ENCODE data around the gene MAG. TPM values are rescaled to one million over a fixed set of nuclear protein-coding genes. Genes with fewer than 3 reads are reported as not detected.

The MAG gene
- total RNA-seq, 1 donor from 2014 or later, result not detected

GRCh38 chr19:35310331-35310730, 18.4 kb downstream of the MAG start:
- Mint-ChIP-seq H3K36me3 (ENCODE audit: unreplicated experiment) (no peaks in the 10 kb centered on the region), H3K4me3 (ENCODE audit: unreplicated experiment) (no peak overlapping the region), H3K27me3 (ENCODE audit: unreplicated experiment) (peaks cover 4% of the 10 kb centered on the region), H3K27ac (ENCODE audit: unreplicated experiment) (no peak overlapping the region), H3K4me1 (ENCODE audit: unreplicated experiment) (peaks cover 1% of the 10 kb centered on the region), H3K9me3 (ENCODE audit: unreplicated experiment) (no peaks in the 10 kb centered on the region)
- TF ChIP-seq CTCF (IDR thresholded peaks at IDR 0.05), result no peak
- no peak for DNase-seq (ENCODE audit: extremely low spot score, unreplicated experiment)

- no peak overlapping the region for H3K27ac Mint-ChIP-seq (ENCODE audit: unreplicated experiment)
- peaks cover 4% of the 10 kb centered on the region for H3K27me3 Mint-ChIP-seq (ENCODE audit: unreplicated experiment)
- H3K4me3 Mint-ChIP-seq (ENCODE audit: unreplicated experiment), result no peak overlapping the region
- H3K4me1 Mint-ChIP-seq (ENCODE audit: unreplicated experiment), result peaks cover 1% of the 10 kb centered on the region
- DNase-seq (ENCODE audit: extremely low spot score, unreplicated experiment), result no peak
- no peaks in the 10 kb centered on the region for H3K36me3 Mint-ChIP-seq (ENCODE audit: unreplicated experiment)
- TF ChIP-seq CTCF (IDR thresholded peaks at IDR 0.05), result no peak
- no peaks in the 10 kb centered on the region for H3K9me3 Mint-ChIP-seq (ENCODE audit: unreplicated experiment)
These were observed 19.0 kb downstream of the MAG start for GRCh38 chr19:35310811-35311465.

GRCh38 chr19:35311901-35312665, 20.1 kb downstream of the MAG start:
- DNase-seq (ENCODE audit: extremely low spot score, unreplicated experiment), result no peak
- Mint-ChIP-seq H3K36me3 (ENCODE audit: unreplicated experiment) (no peaks in the 10 kb centered on the region), H3K9me3 (ENCODE audit: unreplicated experiment) (no peaks in the 10 kb centered on the region), H3K4me3 (ENCODE audit: unreplicated experiment) (no peak overlapping the region), H3K4me1 (ENCODE audit: unreplicated experiment) (peaks cover 1% of the 10 kb centered on the region), H3K27me3 (ENCODE audit: unreplicated experiment) (peaks cover 4% of the 10 kb centered on the region), H3K27ac (ENCODE audit: unreplicated experiment) (no peak overlapping the region)
- no peak for TF ChIP-seq CTCF (IDR thresholded peaks at IDR 0.05)

- Mint-ChIP-seq H3K4me1 (ENCODE audit: unreplicated experiment) (peaks cover 4% of the 10 kb centered on the region), H3K27ac (ENCODE audit: unreplicated experiment) (no peak overlapping the region), H3K4me3 (ENCODE audit: unreplicated experiment) (no peak overlapping the region), H3K36me3 (ENCODE audit: unreplicated experiment) (no peaks in the 10 kb centered on the region), H3K9me3 (ENCODE audit: unreplicated experiment) (no peaks in the 10 kb centered on the region), H3K27me3 (ENCODE audit: unreplicated experiment) (no peaks in the 10 kb centered on the region)
- no peak for TF ChIP-seq CTCF (IDR thresholded peaks at IDR 0.05)
- DNase-seq (ENCODE audit: extremely low spot score, unreplicated experiment), result no peak
These were observed 21.6 kb downstream of the MAG start for GRCh38 chr19:35313587-35313986.

- H3K4me3 Mint-ChIP-seq (ENCODE audit: unreplicated experiment), result no peak overlapping the region
- DNase-seq (ENCODE audit: extremely low spot score, unreplicated experiment), result no peak
These were observed 22.1 kb downstream of the MAG start for GRCh38 chr19:35314031-35314430.

More at GRCh38 chr19:35314031-35314430, 22.1 kb downstream of the MAG start:
- H3K9me3 Mint-ChIP-seq (ENCODE audit: unreplicated experiment), result no peaks in the 10 kb centered on the region
- H3K4me1 Mint-ChIP-seq (ENCODE audit: unreplicated experiment), result peaks cover 8% of the 10 kb centered on the region
- H3K27me3 Mint-ChIP-seq (ENCODE audit: unreplicated experiment), result no peaks in the 10 kb centered on the region
- H3K27ac Mint-ChIP-seq (ENCODE audit: unreplicated experiment), result no peak overlapping the region
- no peaks in the 10 kb centered on the region for H3K36me3 Mint-ChIP-seq (ENCODE audit: unreplicated experiment)
- TF ChIP-seq CTCF (IDR thresholded peaks at IDR 0.05), result no peak

Measured in osteocyte (in vitro differentiated cells).